Caco-2 (cell line): Measurements from ENCODE around the gene LIMS1. TPM values are rescaled to one million over a fixed set of nuclear protein-coding genes. Genes with fewer than 3 reads are reported as not detected.
"Not testable (repeated sequence)": the region's sequence is repeated elsewhere in the genome, so short reads cannot be mapped to it uniquely, and the experiment has no call there.

Experiments used
- BruUV-seq: library from RNA; stranded (reverse); fragments of 400-500 nt; replicated peaks from 2 replicates; lab custom pipeline; 2021; lab: Mats Ljungman, UMichigan
- CTCF ChIA-PET: fragments of 300-600 bp; sonication (Branson Sonifier 250); formaldehyde crosslinking; loops from one replicate; lab custom pipeline; 2022; ENCODE audit warnings: antibody characterized with exemption; lab: Charles Lee
- POLR2A ChIA-PET: fragments of 300-600 bp; sonication (Branson Sonifier 250); formaldehyde crosslinking; loops from one replicate; lab custom pipeline; 2022; ENCODE audit warnings: antibody characterized with exemption; lab: Charles Lee
- DNase-seq, 2 experiments: peaks; one replicate each; pipeline versions ENCODE4 v3.0.0 to v3.0.0-alpha.2; 2020 to 2022
- H3K27me3 ChIP-seq: replicated peaks from 2 replicates; pipeline ENCODE4 v1.6.0; 2011; ENCODE audit warnings: low read length; ENCODE audit not compliant: control insufficient read depth, insufficient read depth
- H3K36me3 ChIP-seq: 2 replicates; pipeline ENCODE4 v1.5.1; 2011; ENCODE audit warnings: low read length; ENCODE audit not compliant: control insufficient read depth, insufficient read depth
- H3K4me1 ChIP-seq: fragments of 250-450 bp; sonication (Bioruptor Pico); 2 replicates; pipeline ENCODE4 v1.5.1; 2020; ENCODE audit warnings: mild to moderate bottlenecking
- H3K4me3 ChIP-seq: 2 replicates; pipeline ENCODE4 v1.5.1; 2011; ENCODE audit warnings: low read depth, mild to moderate bottlenecking, control low read depth, low read length
- H3K9me3 ChIP-seq: fragments of 250-450 bp; sonication (Bioruptor Pico); 2 replicates; pipeline ENCODE4 v1.5.1; 2020; ENCODE audit warnings: mild to moderate bottlenecking, moderate library complexity
- H3K27ac Mint-ChIP-seq: one replicate; pipeline ENCODE4 v1.8.0; 2022; ENCODE audit warnings: mixed read lengths; ENCODE audit not compliant: unreplicated experiment
- H3K27me3 Mint-ChIP-seq: one replicate; pipeline ENCODE4 v1.8.0; 2022; ENCODE audit warnings: mixed read lengths; ENCODE audit not compliant: insufficient read depth, unreplicated experiment
- H3K36me3 Mint-ChIP-seq: one replicate; pipeline ENCODE4 v1.8.0; 2022; ENCODE audit warnings: mild to moderate bottlenecking, mixed read lengths; ENCODE audit not compliant: insufficient read depth, unreplicated experiment
- H3K4me1 Mint-ChIP-seq: one replicate; pipeline ENCODE4 v1.8.0; 2022; ENCODE audit warnings: low read depth, mixed read lengths; ENCODE audit not compliant: unreplicated experiment
- H3K4me3 Mint-ChIP-seq: one replicate; pipeline ENCODE4 v1.8.0; 2022; ENCODE audit warnings: mild to moderate bottlenecking, moderate library complexity, mixed read lengths; ENCODE audit not compliant: unreplicated experiment
- H3K9me3 Mint-ChIP-seq: one replicate; pipeline ENCODE4 v1.8.0; 2022; ENCODE audit warnings: mixed read lengths; ENCODE audit not compliant: unreplicated experiment
- intact Hi-C: fragments of 100-400 bp; cut with micrococcal nuclease; formaldehyde crosslinking; loops from one replicate; pipeline ENCODE4 v1.10.0; 2022; ENCODE audit not compliant: unreplicated experiment
- total RNA-seq: library from RNA; stranded (reverse); gene quantifications from 2 replicates; pipeline ENCODE4 v1.2.3, GENCODE V29; 2022
- TF ChIP-seq, protein P1 (sequence below), 2 experiments: fragments of 200-600 bp in 1 of 2; IDR thresholded peaks; 1 replicate in 1 of 2; 2 replicates in 1 of 2; pipeline versions ENCODE4 v1.5.1 to v1.8.0; 2011 to 2022; ENCODE audit warnings: antibody characterized with exemption in 1 of 2, control low read depth in 1 of 2, inconsistent platforms in 1 of 2, low read depth in 1 of 2, low read length in 1 of 2, mild to moderate bottlenecking in 1 of 2, moderate library complexity in 1 of 2; ENCODE audit not compliant: insufficient read depth in 1 of 2, severe bottlenecking in 1 of 2, unreplicated experiment in 1 of 2

Gene LIMS1
- total RNA-seq, 1 experiment from 2014 or later, result 75.2 TPM

DNA sequence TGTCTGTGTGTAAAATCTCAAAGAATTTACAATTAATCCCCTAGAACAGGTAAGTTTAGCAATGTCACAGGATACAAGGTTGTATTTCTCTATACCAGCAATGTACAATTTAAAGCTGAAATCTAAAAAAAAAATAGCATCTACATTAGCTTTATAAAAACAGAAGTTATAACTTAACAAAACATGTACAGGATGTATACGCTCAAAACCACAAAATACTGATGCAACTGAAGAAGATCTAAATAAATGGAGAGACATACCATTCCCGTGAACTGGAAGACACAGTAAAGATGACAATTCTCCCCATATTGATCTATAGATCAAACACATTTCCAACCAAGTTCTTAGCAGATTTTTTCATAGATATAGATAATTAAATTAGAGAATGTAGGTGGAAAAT is 167.5 kb downstream of the LIMS1 start:
- CTCF ChIA-PET, result no interaction called here
- TF ChIP-seq, protein P1, sequence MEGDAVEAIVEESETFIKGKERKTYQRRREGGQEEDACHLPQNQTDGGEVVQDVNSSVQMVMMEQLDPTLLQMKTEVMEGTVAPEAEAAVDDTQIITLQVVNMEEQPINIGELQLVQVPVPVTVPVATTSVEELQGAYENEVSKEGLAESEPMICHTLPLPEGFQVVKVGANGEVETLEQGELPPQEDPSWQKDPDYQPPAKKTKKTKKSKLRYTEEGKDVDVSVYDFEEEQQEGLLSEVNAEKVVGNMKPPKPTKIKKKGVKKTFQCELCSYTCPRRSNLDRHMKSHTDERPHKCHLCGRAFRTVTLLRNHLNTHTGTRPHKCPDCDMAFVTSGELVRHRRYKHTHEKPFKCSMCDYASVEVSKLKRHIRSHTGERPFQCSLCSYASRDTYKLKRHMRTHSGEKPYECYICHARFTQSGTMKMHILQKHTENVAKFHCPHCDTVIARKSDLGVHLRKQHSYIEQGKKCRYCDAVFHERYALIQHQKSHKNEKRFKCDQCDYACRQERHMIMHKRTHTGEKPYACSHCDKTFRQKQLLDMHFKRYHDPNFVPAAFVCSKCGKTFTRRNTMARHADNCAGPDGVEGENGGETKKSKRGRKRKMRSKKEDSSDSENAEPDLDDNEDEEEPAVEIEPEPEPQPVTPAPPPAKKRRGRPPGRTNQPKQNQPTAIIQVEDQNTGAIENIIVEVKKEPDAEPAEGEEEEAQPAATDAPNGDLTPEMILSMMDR (IDR thresholded peaks at IDR 0.05; ENCODE audit: insufficient read depth in 1 of 2, low read depth in 1 of 2, low read length in 1 of 2, severe bottlenecking in 1 of 2, unreplicated experiment in 1 of 2), result no peak
- H3K36me3 ChIP-seq, result no peaks in the 10 kb centered on the region
- no peak overlapping the region for H3K4me3 ChIP-seq
- no peaks in the 10 kb centered on the region for H3K9me3 Mint-ChIP-seq
- no peak overlapping the region for H3K27ac Mint-ChIP-seq
- no peaks in the 10 kb centered on the region for H3K27me3 ChIP-seq
- H3K4me1 Mint-ChIP-seq, result no peaks in the 10 kb centered on the region
- no peaks in the 10 kb centered on the region for H3K4me1 ChIP-seq
- no peaks in the 10 kb centered on the region; the same call in 1 of the 2 replicates for H3K9me3 ChIP-seq
- no peak overlapping the region for H3K4me3 Mint-ChIP-seq
- H3K27me3 Mint-ChIP-seq, result no peaks in the 10 kb centered on the region
- POLR2A ChIA-PET, result no interaction called here
- peaks cover 4% of the 10 kb centered on the region for H3K36me3 Mint-ChIP-seq
- intact Hi-C loops, result no loop called here
- no peak for DNase-seq
- no TSS peak for BruUV-seq

DNA sequence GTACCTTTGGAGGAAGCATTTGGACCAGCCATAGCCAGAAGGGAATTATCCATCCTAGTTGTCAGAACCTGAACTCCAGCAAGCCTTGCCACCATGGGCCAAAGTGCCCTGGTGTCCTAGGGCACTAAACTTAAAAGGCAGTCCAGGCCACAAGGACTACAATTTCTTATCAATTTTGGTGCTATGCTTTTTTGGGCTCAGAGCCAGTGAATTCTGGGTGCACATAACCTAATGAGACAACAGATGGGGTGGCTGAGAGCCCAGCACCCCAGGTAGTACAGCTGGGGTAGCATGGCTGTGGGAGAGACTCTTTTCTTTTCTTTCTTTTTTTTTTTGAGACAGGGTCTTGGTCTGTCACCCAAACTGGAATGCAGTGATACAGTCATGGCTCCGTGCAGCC is 170.6 kb downstream of the LIMS1 start:
- no peaks in the 10 kb centered on the region for H3K4me1 ChIP-seq
- H3K27me3 ChIP-seq, result no peaks in the 10 kb centered on the region
- H3K9me3 ChIP-seq, result peaks cover 3% of the 10 kb centered on the region; the same call in 1 of the 2 replicates
- intact Hi-C loops, result no loop called here
- Mint-ChIP-seq H3K27me3 (no peaks in the 10 kb centered on the region), H3K36me3 (no peaks in the 10 kb centered on the region), H3K27ac (no peak overlapping the region), H3K9me3 (no peaks in the 10 kb centered on the region), H3K4me3 (no peak overlapping the region), H3K4me1 (no peaks in the 10 kb centered on the region)
- no peak overlapping the region for H3K4me3 ChIP-seq
- no peak for DNase-seq
- H3K36me3 ChIP-seq, result no peaks in the 10 kb centered on the region
- TF ChIP-seq, protein P1 (IDR thresholded peaks at IDR 0.05; ENCODE audit: insufficient read depth in 1 of 2, low read depth in 1 of 2, low read length in 1 of 2, severe bottlenecking in 1 of 2, unreplicated experiment in 1 of 2), result no peak
- ChIA-PET POLR2A (no interaction called here), CTCF (no interaction called here)
- no TSS peak for BruUV-seq

DNA sequence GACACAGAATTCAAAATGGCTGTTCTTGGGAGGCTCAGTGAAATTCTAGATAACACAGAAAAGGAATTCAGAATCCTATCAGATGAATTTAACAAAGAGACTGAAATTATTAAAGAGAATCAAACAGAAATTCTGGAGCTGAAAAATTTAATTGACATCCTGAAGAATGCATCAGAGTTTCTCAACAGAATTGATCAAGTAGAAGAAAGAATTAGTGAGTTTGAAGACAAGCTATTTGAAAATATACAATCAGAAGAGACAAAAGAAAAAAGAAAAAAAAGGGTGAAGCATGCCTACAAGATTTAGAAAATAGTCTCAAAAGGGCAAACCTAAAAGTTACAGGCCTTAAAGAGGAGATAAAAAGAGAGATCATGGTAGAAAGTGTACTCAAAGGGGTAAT is 173.0 kb downstream of the LIMS1 start:
- no peaks in the 10 kb centered on the region for H3K9me3 Mint-ChIP-seq
- no peak for DNase-seq
- no peak overlapping the region for H3K4me3 Mint-ChIP-seq
- H3K36me3 Mint-ChIP-seq, result no peaks in the 10 kb centered on the region
- no peaks in the 10 kb centered on the region for H3K4me1 Mint-ChIP-seq
- no TSS peak for BruUV-seq
- no peak overlapping the region for H3K4me3 ChIP-seq
- no peaks in the 10 kb centered on the region for H3K4me1 ChIP-seq
- no peaks in the 10 kb centered on the region for H3K27me3 ChIP-seq
- intact Hi-C loops, result no loop called here
- ChIA-PET CTCF (no interaction called here), POLR2A (no interaction called here)
- no peaks in the 10 kb centered on the region for H3K27me3 Mint-ChIP-seq
- no peak overlapping the region for H3K27ac Mint-ChIP-seq
- peaks cover 3% of the 10 kb centered on the region; the same call in 1 of the 2 replicates for H3K9me3 ChIP-seq
- no peaks in the 10 kb centered on the region for H3K36me3 ChIP-seq
- TF ChIP-seq, protein P1 (IDR thresholded peaks at IDR 0.05; ENCODE audit: insufficient read depth in 1 of 2, low read depth in 1 of 2, low read length in 1 of 2, severe bottlenecking in 1 of 2, unreplicated experiment in 1 of 2), result no peak

DNA sequence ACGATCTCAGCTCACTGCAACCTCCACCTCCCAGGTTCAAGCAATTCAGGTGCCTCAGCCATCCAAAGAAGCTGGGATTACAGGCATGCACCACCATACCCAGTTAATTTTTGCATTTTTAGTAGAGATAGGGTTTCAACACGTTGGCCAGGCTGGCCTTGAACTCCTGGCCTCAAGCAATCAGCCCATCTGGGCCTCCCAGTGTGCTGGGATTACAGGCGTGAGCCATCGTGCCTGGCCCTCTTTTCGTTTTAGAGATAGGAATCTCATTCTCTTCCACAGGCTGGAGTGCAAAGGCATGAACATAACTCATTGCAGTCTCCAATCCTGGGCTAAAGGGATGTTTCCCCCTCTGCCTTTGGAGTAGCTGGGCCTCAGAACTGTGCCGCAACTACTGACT is 182.7 kb downstream of the LIMS1 start:
- DNase-seq, CTCF ChIA-PET, intact Hi-C loops: not testable (repeated sequence)

More for the DNA sequence above, 182.7 kb downstream of the LIMS1 start:
- H3K4me1 ChIP-seq, H3K27me3 Mint-ChIP-seq, H3K27ac Mint-ChIP-seq, H3K9me3 Mint-ChIP-seq, POLR2A ChIA-PET, H3K36me3 Mint-ChIP-seq, H3K9me3 ChIP-seq, H3K4me3 ChIP-seq, H3K4me3 Mint-ChIP-seq, BruUV-seq, H3K36me3 ChIP-seq, H3K27me3 ChIP-seq, H3K4me1 Mint-ChIP-seq: not testable (repeated sequence)
